Neutrophil (primary cell): ENCODE data around the gene ARNT2.
A peak's percentile ranks its signal among the peaks of the same experiment; 100 is the strongest.

Source experiments
- H3K27ac ChIP-seq: fragments of 200-600 bp; sonication (generic); 2 replicates; pipeline ENCODE4 v1.5.1; 2016; ENCODE audit warnings: mild to moderate bottlenecking, moderate library complexity
- H3K27me3 ChIP-seq: fragments of 200-600 bp; sonication (generic); 2 replicates; pipeline ENCODE4 v1.6.0; 2016; ENCODE audit warnings: mild to moderate bottlenecking
- H3K36me3 ChIP-seq: fragments of 200-600 bp; sonication (generic); 2 replicates; pipeline ENCODE4 v1.5.1; 2017
- H3K4me1 ChIP-seq, 2 experiments: fragments of 200-600 bp in 1 of 2; sonication (generic) in 1 of 2; 1 replicate in 1 of 2; 2 replicates in 1 of 2; pipeline versions ENCODE4 v1.5.1 to v1.6.1; 2013 to 2016; ENCODE audit warnings: low read depth in 1 of 2, low read length in 1 of 2, mild to moderate bottlenecking in 1 of 2, moderate library complexity in 1 of 2; ENCODE audit not compliant: control insufficient read depth in 1 of 2, insufficient read depth in 1 of 2
- H3K4me3 ChIP-seq, 2 experiments: fragments of 200-600 bp in 1 of 2; sonication (generic) in 1 of 2; 1 replicate in 1 of 2; 2 replicates in 1 of 2; pipeline ENCODE4 v1.5.1; 2013 to 2016; ENCODE audit warnings: low read depth in 1 of 2, low read length in 1 of 2, mild to moderate bottlenecking in 1 of 2, moderate library complexity in 1 of 2
- H3K9me3 ChIP-seq: fragments of 200-600 bp; sonication (generic); 2 replicates; pipeline ENCODE4 v1.5.1; 2016
- CTCF ChIP-seq: fragments of 200-600 bp; sonication (generic); IDR thresholded peaks from 2 replicates; pipeline ENCODE4 v1.5.1; 2016; ENCODE audit warnings: antibody characterized with exemption

Gene ARNT2

GRCh38 chr15:80434926-80435720 lies 30.9 kb downstream of the ARNT2 start:
- Histone ChIP-seq H3K4me3 (no peak overlapping the region), H3K36me3 (no peaks in the 10 kb centered on the region), H3K9me3 (no peaks in the 10 kb centered on the region), H3K4me1 (peaks cover 33 to 38% of the 10 kb centered on the region in 2 experiments), H3K27ac (no peak overlapping the region), H3K27me3 (no peaks in the 10 kb centered on the region)
- no peak for TF ChIP-seq CTCF

- Histone ChIP-seq H3K27ac (peak overlapping the region; percentile 2), H3K27me3 (peaks cover 7% of the 10 kb centered on the region), H3K9me3 (no peaks in the 10 kb centered on the region), H3K4me1 (peaks cover 33 to 38% of the 10 kb centered on the region in 2 experiments), H3K4me3 (no peak overlapping the region), H3K36me3 (no peaks in the 10 kb centered on the region)
- no peak for TF ChIP-seq CTCF
Observed at GRCh38 chr15:80436511-80437307, 32.5 kb downstream of the ARNT2 start.

DNA sequence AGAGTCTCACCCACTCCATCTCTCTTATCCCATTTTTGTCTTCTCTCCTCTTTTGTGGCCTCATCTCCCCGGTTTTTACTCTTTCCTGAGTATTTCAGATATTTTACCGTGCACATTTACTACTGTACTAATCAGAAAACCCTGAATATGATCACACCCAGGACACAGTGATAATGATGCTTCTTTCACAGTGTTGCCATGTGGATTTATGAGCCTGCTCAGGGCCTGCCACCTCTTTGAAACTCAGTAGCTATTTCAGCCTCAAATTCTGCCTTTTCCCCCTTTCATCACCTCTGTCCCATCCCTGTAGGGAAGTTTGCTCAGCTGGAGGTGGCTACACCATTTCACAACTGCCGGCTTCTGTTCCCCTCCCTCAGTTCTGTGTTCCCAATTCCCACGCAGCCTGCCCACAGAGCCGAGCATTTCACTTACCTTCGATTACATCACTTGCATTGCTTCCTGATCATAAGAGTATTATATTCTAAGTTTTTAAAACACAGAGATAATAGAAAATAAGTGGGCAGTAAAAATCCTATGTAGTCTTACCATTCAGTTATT lies 33.2 kb downstream of the ARNT2 start:
- no peak for TF ChIP-seq CTCF
- H3K36me3 ChIP-seq: no peaks in the 10 kb centered on the region
- peaks cover 33 to 38% of the 10 kb centered on the region in 2 experiments for H3K4me1 ChIP-seq
- no peak overlapping the region for H3K27ac ChIP-seq
- no peaks in the 10 kb centered on the region for H3K9me3 ChIP-seq
- H3K27me3 ChIP-seq: peaks cover 9% of the 10 kb centered on the region
- H3K4me3 ChIP-seq: no peak overlapping the region

GRCh38 chr15:80439140-80439539 lies 35.0 kb downstream of the ARNT2 start:
- no peak overlapping the region for H3K4me3 ChIP-seq
- no peaks in the 10 kb centered on the region for H3K9me3 ChIP-seq
- H3K27me3 ChIP-seq: peaks cover 9% of the 10 kb centered on the region
- H3K4me1 ChIP-seq: peaks cover 33 to 38% of the 10 kb centered on the region in 2 experiments
- no peak for TF ChIP-seq CTCF
- H3K36me3 ChIP-seq: no peaks in the 10 kb centered on the region
- no peak overlapping the region for H3K27ac ChIP-seq

DNA sequence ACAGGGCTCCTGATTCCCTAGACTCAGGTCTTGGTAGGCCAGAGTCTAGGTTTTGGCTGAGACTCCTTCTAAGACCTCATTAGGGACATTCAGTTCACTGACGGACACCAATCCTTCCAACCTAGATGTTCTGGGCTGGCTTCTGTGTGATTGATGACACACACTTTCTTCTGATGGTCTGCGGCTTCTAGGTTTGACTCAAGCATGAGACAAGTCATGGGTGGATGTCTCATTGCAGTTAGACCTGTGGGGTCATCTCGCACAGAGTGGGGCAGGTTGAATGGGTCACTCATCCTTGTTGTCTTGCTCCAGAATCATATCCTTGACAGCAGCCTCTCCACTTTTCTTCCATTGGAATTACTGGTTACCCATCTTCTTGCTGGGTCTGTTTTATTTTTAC lies 35.8 kb downstream of the ARNT2 start:
- Histone ChIP-seq H3K9me3 (no peaks in the 10 kb centered on the region), H3K27ac (no peak overlapping the region), H3K27me3 (peaks cover 9% of the 10 kb centered on the region), H3K36me3 (no peaks in the 10 kb centered on the region), H3K4me1 (peaks cover 28 to 29% of the 10 kb centered on the region in 2 experiments), H3K4me3 (no peak overlapping the region)
- TF ChIP-seq CTCF: no peak
